ENCODE results near the gene OPRM1.

DNA sequence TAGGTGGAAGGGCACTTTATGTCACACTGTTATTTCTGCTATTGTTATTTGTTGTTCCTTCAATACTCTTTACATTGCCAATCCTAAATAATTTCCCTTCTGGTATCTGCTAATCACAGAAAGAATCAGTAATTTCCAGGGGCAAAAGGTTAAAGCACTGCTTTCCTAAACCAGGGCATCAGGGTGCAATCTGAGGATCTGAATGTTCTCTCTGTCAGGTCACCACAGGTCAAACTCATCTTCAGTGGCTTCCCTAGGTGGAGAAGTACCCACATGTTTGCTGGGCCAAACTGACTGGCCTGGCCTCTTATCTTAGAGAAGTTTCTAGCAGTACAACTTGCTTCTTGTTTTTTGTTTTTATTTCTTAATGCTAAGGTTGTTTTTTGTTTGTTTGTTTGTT, 118.7 kb downstream of the OPRM1 start:
- no peak for TF ChIP-seq TAF1 (IDR thresholded peaks at IDR 0.05; ENCODE audit: borderline replicate concordance, insufficient read depth, low read length)
- no peak for TF ChIP-seq POLR2AphosphoS5 (IDR thresholded peaks at IDR 0.05; ENCODE audit: low read depth, low read length)
- TF ChIP-seq, protein P1, sequence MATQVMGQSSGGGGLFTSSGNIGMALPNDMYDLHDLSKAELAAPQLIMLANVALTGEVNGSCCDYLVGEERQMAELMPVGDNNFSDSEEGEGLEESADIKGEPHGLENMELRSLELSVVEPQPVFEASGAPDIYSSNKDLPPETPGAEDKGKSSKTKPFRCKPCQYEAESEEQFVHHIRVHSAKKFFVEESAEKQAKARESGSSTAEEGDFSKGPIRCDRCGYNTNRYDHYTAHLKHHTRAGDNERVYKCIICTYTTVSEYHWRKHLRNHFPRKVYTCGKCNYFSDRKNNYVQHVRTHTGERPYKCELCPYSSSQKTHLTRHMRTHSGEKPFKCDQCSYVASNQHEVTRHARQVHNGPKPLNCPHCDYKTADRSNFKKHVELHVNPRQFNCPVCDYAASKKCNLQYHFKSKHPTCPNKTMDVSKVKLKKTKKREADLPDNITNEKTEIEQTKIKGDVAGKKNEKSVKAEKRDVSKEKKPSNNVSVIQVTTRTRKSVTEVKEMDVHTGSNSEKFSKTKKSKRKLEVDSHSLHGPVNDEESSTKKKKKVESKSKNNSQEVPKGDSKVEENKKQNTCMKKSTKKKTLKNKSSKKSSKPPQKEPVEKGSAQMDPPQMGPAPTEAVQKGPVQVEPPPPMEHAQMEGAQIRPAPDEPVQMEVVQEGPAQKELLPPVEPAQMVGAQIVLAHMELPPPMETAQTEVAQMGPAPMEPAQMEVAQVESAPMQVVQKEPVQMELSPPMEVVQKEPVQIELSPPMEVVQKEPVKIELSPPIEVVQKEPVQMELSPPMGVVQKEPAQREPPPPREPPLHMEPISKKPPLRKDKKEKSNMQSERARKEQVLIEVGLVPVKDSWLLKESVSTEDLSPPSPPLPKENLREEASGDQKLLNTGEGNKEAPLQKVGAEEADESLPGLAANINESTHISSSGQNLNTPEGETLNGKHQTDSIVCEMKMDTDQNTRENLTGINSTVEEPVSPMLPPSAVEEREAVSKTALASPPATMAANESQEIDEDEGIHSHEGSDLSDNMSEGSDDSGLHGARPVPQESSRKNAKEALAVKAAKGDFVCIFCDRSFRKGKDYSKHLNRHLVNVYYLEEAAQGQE (IDR thresholded peaks at IDR 0.05; ENCODE audit: insufficient read depth in 1 of 2, low read depth in 2 of 2, low read length in 2 of 2), result no peak
- TF ChIP-seq SIN3A (IDR thresholded peaks at IDR 0.05; ENCODE audit: borderline replicate concordance, insufficient read depth, low read length), result no peak
